Vagina (tissue), 2 donors: ENCODE measurements around the gene CWF19L2. TPM values are rescaled to one million over a fixed set of nuclear protein-coding genes. Genes with fewer than 3 reads are reported as not detected.
"Not testable (repeated sequence)": the region's sequence is repeated elsewhere in the genome, so short reads cannot be mapped to it uniquely, and the experiment has no call there.

Source experiments
- DNase-seq, 2 donors: peaks; one replicate each; pipeline ENCODE4 v3.0.0-alpha.2; 2017; ENCODE audit errors: extremely low spot score in 2 of 2
- H3K27ac ChIP-seq: fragments of 200-600 bp; sonication (generic); one replicate; pipeline ENCODE4 v1.5.1; 2019
- H3K27me3 ChIP-seq: fragments of 200-600 bp; sonication (generic); one replicate; pipeline ENCODE4 v1.5.1; 2019
- H3K36me3 ChIP-seq, 2 donors: fragments of 200-600 bp; sonication (generic); one replicate each; pipeline ENCODE4 v1.5.1; 2017 to 2019
- H3K4me1 ChIP-seq: fragments of 200-600 bp; sonication (generic); one replicate; pipeline ENCODE4 v1.5.1; 2019
- H3K4me3 ChIP-seq, 2 donors: fragments of 200-600 bp; sonication (generic); 1 replicate in 1 of 2; 2 replicates in 1 of 2; pipeline ENCODE4 v1.5.1; 2016 to 2019
- H3K9me3 ChIP-seq: fragments of 200-600 bp; sonication (generic); one replicate; pipeline ENCODE4 v1.5.1; 2019
- POLR2A ChIP-seq, 2 donors: fragments of 450-650 bp; IDR thresholded peaks; one replicate each; pipeline ENCODE4 v1.6.1; 2017; ENCODE audit warnings: antibody characterized with exemption in 2 of 2, mild to moderate bottlenecking in 2 of 2, moderate library complexity in 2 of 2
- POLR2AphosphoS5 ChIP-seq, 2 donors: sonication (generic); formaldehyde crosslinking; IDR thresholded peaks; one replicate each; pipeline ENCODE4 v1.9.0; 2017; ENCODE audit warnings: antibody characterized with exemption in 2 of 2, mild to moderate bottlenecking in 2 of 2, low read depth in 1 of 2; ENCODE audit not compliant: insufficient read depth in 1 of 2
- intact Hi-C: fragments of 100-400 bp; cut with DNase I; formaldehyde crosslinking; loops from one replicate; pipeline ENCODE4 v1.15.1; 2023
- total RNA-seq: library from RNA; depleted of rRNA; stranded (reverse); fragments of >200 nt; gene quantifications from one replicate; pipeline ENCODE4 v1.2.3, GENCODE V29; 2016
- TF ChIP-seq, protein P1 (sequence below), 3 experiments: fragments of 450-650 bp in 2 of 3; fragments of 200-600 bp in 1 of 3; sonication (generic) in 1 of 3; IDR thresholded peaks; one replicate each; pipeline ENCODE4 v1.5.1; 2017 to 2019; ENCODE audit warnings: antibody characterized with exemption in 3 of 3, mild to moderate bottlenecking in 2 of 3, moderate library complexity in 2 of 3

Gene CWF19L2
- total RNA-seq, 1 donor from 2014 or later = 14.5 TPM

DNA sequence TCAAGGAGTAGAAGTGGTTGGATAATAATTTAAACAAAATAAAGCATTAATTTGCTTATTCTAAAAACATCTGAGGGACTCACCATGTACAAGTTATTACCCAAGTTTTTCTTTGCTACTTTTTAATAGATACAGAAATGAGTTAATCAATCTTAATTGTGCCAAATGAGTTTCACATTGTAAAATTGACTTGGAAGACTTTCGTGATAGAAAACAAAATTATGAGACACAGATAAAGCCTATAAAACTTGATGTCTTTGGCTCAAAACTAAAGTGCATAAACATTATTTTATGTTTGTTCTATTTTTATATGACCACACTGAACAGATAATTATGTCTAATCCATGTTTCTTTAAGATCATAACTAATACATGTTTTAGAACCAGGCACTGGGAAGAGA lies 10.1 kb upstream of the CWF19L2 start:
- no peak for TF ChIP-seq POLR2A (IDR thresholded peaks at IDR 0.05)
- TF ChIP-seq, protein P1, sequence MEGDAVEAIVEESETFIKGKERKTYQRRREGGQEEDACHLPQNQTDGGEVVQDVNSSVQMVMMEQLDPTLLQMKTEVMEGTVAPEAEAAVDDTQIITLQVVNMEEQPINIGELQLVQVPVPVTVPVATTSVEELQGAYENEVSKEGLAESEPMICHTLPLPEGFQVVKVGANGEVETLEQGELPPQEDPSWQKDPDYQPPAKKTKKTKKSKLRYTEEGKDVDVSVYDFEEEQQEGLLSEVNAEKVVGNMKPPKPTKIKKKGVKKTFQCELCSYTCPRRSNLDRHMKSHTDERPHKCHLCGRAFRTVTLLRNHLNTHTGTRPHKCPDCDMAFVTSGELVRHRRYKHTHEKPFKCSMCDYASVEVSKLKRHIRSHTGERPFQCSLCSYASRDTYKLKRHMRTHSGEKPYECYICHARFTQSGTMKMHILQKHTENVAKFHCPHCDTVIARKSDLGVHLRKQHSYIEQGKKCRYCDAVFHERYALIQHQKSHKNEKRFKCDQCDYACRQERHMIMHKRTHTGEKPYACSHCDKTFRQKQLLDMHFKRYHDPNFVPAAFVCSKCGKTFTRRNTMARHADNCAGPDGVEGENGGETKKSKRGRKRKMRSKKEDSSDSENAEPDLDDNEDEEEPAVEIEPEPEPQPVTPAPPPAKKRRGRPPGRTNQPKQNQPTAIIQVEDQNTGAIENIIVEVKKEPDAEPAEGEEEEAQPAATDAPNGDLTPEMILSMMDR (IDR thresholded peaks at IDR 0.05) = no peak
- TF ChIP-seq POLR2AphosphoS5 (IDR thresholded peaks at IDR 0.05; ENCODE audit: insufficient read depth in 1 of 2, low read depth in 1 of 2) = no peak
- no peak for DNase-seq
- Histone ChIP-seq H3K9me3 (no peaks in the 10 kb centered on the region), H3K27me3 (no peaks in the 10 kb centered on the region), H3K4me1 (no peaks in the 10 kb centered on the region), H3K4me3 (no peak overlapping the region), H3K27ac (no peak overlapping the region), H3K36me3 (no peaks in the 10 kb centered on the region)
- intact Hi-C loops = no loop called here

DNA sequence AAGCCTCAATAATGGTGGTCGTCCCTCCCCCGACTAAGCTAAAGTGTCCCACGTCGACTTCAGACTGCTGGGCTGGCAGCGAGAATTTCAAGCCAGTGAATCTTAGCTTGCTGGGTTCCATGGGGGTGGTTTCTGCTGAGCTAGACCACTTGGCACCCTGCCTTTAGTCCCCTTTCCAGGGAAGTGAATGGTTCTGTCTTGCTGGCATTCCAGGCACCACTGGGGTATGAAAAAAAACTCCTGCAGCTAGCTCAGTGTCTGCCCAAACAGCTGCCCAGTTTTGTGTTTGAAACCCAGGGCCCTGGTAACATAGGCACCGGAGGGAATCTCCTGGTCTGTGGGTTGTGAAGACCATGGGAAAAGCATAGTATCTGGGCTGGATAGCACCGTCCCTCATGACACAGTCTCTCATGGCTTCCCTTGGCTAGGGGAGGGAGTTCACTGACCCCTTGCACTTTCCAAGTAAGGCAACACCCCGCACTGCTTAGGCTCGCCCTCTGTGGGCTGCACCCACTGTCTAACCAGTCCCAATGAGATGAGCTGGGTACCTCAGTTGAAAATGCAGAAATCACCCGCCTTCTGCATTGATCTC lies 8.7 kb upstream of the CWF19L2 start:
- intact Hi-C loops, H3K27ac ChIP-seq, H3K4me1 ChIP-seq, H3K9me3 ChIP-seq, H3K27me3 ChIP-seq, H3K36me3 ChIP-seq, DNase-seq, H3K4me3 ChIP-seq: not testable (repeated sequence)

- H3K4me3 ChIP-seq = peak overlapping the region; percentile 61 to 63
- peaks cover 0 to 23% of the 10 kb centered on the region in 2 donors for H3K36me3 ChIP-seq
- H3K9me3 ChIP-seq = no peaks in the 10 kb centered on the region
- H3K27me3 ChIP-seq = no peaks in the 10 kb centered on the region
- intact Hi-C loops = no loop called here
- TF ChIP-seq POLR2A (IDR thresholded peaks at IDR 0.05) (no peak), POLR2AphosphoS5 (IDR thresholded peaks at IDR 0.05; ENCODE audit: insufficient read depth in 1 of 2, low read depth in 1 of 2) (no peak)
- TF ChIP-seq, protein P1 (IDR thresholded peaks at IDR 0.05) = no peak
- no peak for DNase-seq
- peaks cover 14% of the 10 kb centered on the region for H3K4me1 ChIP-seq
- H3K27ac ChIP-seq = peak overlapping the region; percentile 75
Observed at GRCh38 chr11:107457205-107457557, 444 bp downstream of the CWF19L2 start.

- intact Hi-C loops = no loop called here
- H3K36me3 ChIP-seq = peaks cover 0 to 27% of the 10 kb centered on the region in 2 donors
- TF ChIP-seq POLR2AphosphoS5 (IDR thresholded peaks at IDR 0.05; ENCODE audit: insufficient read depth in 1 of 2, low read depth in 1 of 2) (no peak), POLR2A (IDR thresholded peaks at IDR 0.05) (no peak)
- TF ChIP-seq, protein P1 (IDR thresholded peaks at IDR 0.05) = no peak
- no peak overlapping the region for H3K27ac ChIP-seq
- no peaks in the 10 kb centered on the region for H3K27me3 ChIP-seq
- DNase-seq = no peak
- peaks cover 14% of the 10 kb centered on the region for H3K4me1 ChIP-seq
- no peaks in the 10 kb centered on the region for H3K9me3 ChIP-seq
- no peak overlapping the region for H3K4me3 ChIP-seq
Observed at GRCh38 chr11:107453594-107454286, 3.9 kb downstream of the CWF19L2 start.

GRCh38 chr11:107446822-107447431 lies 10.7 kb downstream of the CWF19L2 start:
- H3K4me3 ChIP-seq = no peak overlapping the region
- no peaks in the 10 kb centered on the region for H3K9me3 ChIP-seq
- DNase-seq = no peak
- intact Hi-C loops = no loop called here
- no peaks in the 10 kb centered on the region for H3K4me1 ChIP-seq
- TF ChIP-seq, protein P1 (IDR thresholded peaks at IDR 0.05) = no peak
- no peaks in the 10 kb centered on the region for H3K27me3 ChIP-seq
- no peak overlapping the region for H3K27ac ChIP-seq
- peaks cover 0 to 13% of the 10 kb centered on the region in 2 donors for H3K36me3 ChIP-seq
